Aorta (tissue), 5 donors: ENCODE results near the gene TMEM52B. TPM values are rescaled to one million over a fixed set of nuclear protein-coding genes. Genes with fewer than 3 reads are reported as not detected.
A peak's percentile ranks its signal among the peaks of the same experiment; 100 is the strongest.

Experiments
- ATAC-seq: fragments of 200-7000 bp; cut with Tn5 transposase; one replicate; pipeline ENCODE4 v1.9.1; 2022; ENCODE audit warnings: moderate library complexity; ENCODE audit not compliant: low FRiP score
- DNase-seq, 2 donors: peaks; one replicate each; pipeline ENCODE4 v3.0.0-alpha.2; 2020
- H3K27ac ChIP-seq, 2 donors: one replicate each; pipeline ENCODE4 v1.5.1; 2013; ENCODE audit warnings: low read length in 2 of 2, mild to moderate bottlenecking in 2 of 2, moderate library complexity in 2 of 2, control low read depth in 1 of 2, inconsistent platforms in 1 of 2, low read depth in 1 of 2
- H3K27me3 ChIP-seq, 2 donors: one replicate each; pipeline ENCODE4 v1.6.1; 2013; ENCODE audit warnings: control low read depth in 1 of 2, low read length in 1 of 2, mild to moderate bottlenecking in 1 of 2, moderate library complexity in 1 of 2; ENCODE audit not compliant: insufficient read depth in 2 of 2, control insufficient read depth in 1 of 2
- H3K36me3 ChIP-seq, 2 donors: one replicate each; pipeline ENCODE4 v1.6.1; 2013; ENCODE audit warnings: control low read depth in 1 of 2, low read length in 1 of 2, mild to moderate bottlenecking in 1 of 2; ENCODE audit not compliant: insufficient read depth in 2 of 2, control insufficient read depth in 1 of 2
- H3K4me1 ChIP-seq, 2 donors: one replicate each; pipeline ENCODE4 v1.6.1; 2013; ENCODE audit warnings: low read length in 2 of 2, control low read depth in 1 of 2, mild to moderate bottlenecking in 1 of 2, moderate library complexity in 1 of 2; ENCODE audit not compliant: insufficient read depth in 2 of 2, control insufficient read depth in 1 of 2
- H3K4me3 ChIP-seq, 2 donors: one replicate each; pipeline ENCODE4 v1.5.1; 2013; ENCODE audit warnings: low read length in 2 of 2, control low read depth in 1 of 2, mild to moderate bottlenecking in 1 of 2
- H3K9me3 ChIP-seq: one replicate; pipeline ENCODE4 v1.6.1; 2013; ENCODE audit warnings: mild to moderate bottlenecking, low read length; ENCODE audit not compliant: control insufficient read depth
- WGBS, 2 donors: extraction: QIAGEN DNeasy Blood & Tissue Kit; methylation state at CpG; one replicate each; pipeline ENCODE4 v1.1.7; 2013; 5-methylcytosine and 5-hydroxymethylcytosine counted together
- intact Hi-C, 2 donors: fragments of 100-400 bp; cut with DNase I; formaldehyde crosslinking; loops; one replicate each; pipeline versions ENCODE4 v1.14.2 to v1.15.0; 2022
- long read RNA-seq, 2 donors: library from polyadenylated mRNA; unstranded; transcript quantifications; one replicate each; pipeline ENCODE4 v2.0.0, GENCODE V29; 2020 to 2021
- polyA plus RNA-seq, 2 donors: library from polyadenylated mRNA; stranded (reverse); fragments of 200-250 nt; gene quantifications; one replicate each; pipeline ENCODE4 v1.2.3, GENCODE V29; 2013
- total RNA-seq, 2 donors: library from RNA; stranded (reverse); fragmentation: NEBNext Ultra II Directional; extraction: Animal tissue kit (Norgen Biotek cat#: 25700); gene quantifications; one replicate each; pipeline ENCODE4 v1.2.1, GENCODE V29; 2021
- donor health status: healthy with polysubstance abuse.
- donor health status: Bipolar disorder and iron deficiency.
- donor health status: DM: no; HTN: no; CAD: no.
- donor health status: DM: no; HTN: no; CAD: no.
- donor health status: DM: yes; HTN: yes; CAD: no.

Gene TMEM52B
- total RNA-seq, result under 1 TPM; 0.13 to 0.27 TPM
- polyA plus RNA-seq, result under 1 TPM; 0.05 to 0.63 TPM
- long read RNA-seq, donor 1, partial matches to known transcripts, result 0 of 3 reads
- long read RNA-seq, donor 1, other reads (novel, unspliced or antisense), result 0 of 3 reads
- long read RNA-seq, donor 2, result 0 reads

DNA sequence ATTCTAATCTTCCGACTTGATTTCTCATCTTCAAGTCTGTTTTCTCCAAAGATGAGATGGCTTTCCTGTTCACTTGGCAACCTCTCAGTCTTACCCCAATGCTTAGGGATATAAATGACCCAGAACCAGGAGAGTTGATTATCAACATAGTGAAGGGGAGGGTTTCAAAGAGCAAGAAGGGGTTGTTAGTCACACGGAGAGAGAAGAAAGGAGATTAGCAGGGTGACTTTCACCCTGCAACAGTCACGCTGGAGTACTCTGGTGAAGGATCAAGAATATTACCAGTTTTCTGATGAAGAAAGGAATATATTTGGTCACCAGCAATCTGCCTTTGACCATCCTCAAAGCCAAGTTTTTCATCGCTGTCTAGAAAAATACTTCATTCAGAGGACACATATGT is at the start of gene TMEM52B:
Gene TMEM52B, plus strand, starts transcription at position 212 of the 400 bp plus-strand sequence. CDS start 543 bp downstream, outside the sequence.
- Histone ChIP-seq H3K27me3 (no peaks in the 10 kb centered on the region), H3K27ac (no peak within 1 kb of the TSS), H3K4me3 (no peak within 1 kb of the TSS), H3K9me3 (no peaks in the 10 kb centered on the region), H3K4me1 (no peaks in the 10 kb centered on the region), H3K36me3 (no peaks in the 10 kb centered on the region)
- no peak for DNase-seq
- no peak for ATAC-seq
- intact Hi-C loops, result no loop called here
- 66 to 70% methylated on average over 4 of the region's 4 CpGs for WGBS, 2 donors

DNA sequence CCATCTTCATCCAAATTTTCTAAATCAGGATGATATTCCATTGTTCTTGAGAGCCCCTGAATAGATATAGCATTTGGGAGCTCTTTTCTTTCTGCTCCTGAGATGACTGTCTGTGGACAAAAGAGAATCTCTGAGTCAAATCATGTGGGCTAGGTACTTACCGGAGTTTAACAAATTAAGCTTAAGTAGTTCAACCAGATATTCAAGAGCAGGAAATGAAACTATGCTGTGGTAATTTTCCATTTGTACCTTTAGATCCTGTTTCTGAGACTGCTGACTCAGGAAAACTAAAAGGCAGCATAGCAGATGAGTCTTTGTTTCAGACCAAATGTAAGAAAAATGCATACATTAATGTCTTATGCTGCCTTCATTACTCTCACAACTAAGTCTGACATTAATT is 48.8 kb upstream of the TMEM52B start, which contains the start of gene CLEC7A:
Gene CLEC7A, minus strand, starts transcription at position 158 of the 400 bp plus-strand sequence. Its CDS starts 117 bp downstream, at position 41.
- Histone ChIP-seq H3K4me1 (no peaks in the 10 kb centered on the region), H3K36me3 (no peaks in the 10 kb centered on the region), H3K4me3 (no peak within 1 kb of the TSS), H3K27me3 (no peaks in the 10 kb centered on the region), H3K27ac (no peak within 1 kb of the TSS), H3K9me3 (no peaks in the 10 kb centered on the region)
- ATAC-seq (no peak), DNase-seq (no peak)
- intact Hi-C loops, result no loop called here
- WGBS, 2 donors, result 69 to 83% methylated on average over 1 of the region's 1 CpG

GRCh38 chr12:10131111-10131690 is 47.6 kb upstream of the TMEM52B start:
- H3K27me3 ChIP-seq, result no peaks in the 10 kb centered on the region
- H3K9me3 ChIP-seq, result no peaks in the 10 kb centered on the region
- H3K4me3 ChIP-seq, result no peak overlapping the region
- no peak for DNase-seq
- ATAC-seq, result no peak
- H3K27ac ChIP-seq, result no peak overlapping the region
- H3K4me1 ChIP-seq, result no peaks in the 10 kb centered on the region
- WGBS, 2 donors, result 28 to 33% methylated on average over 2 of the region's 2 CpGs
- intact Hi-C loops, result no loop called here
- no peaks in the 10 kb centered on the region for H3K36me3 ChIP-seq

GRCh38 chr12:10132850-10133370 is 45.9 kb upstream of the TMEM52B start:
- DNase-seq (no peak), ATAC-seq (no peak)
- Histone ChIP-seq H3K36me3 (no peaks in the 10 kb centered on the region), H3K4me3 (no peak overlapping the region), H3K27me3 (no peaks in the 10 kb centered on the region), H3K9me3 (no peaks in the 10 kb centered on the region), H3K27ac (no peak overlapping the region), H3K4me1 (no peaks in the 10 kb centered on the region)
- intact Hi-C loops, result no loop called here
- 63 to 66% methylated on average over 6 of the region's 6 CpGs for WGBS, 2 donors

GRCh38 chr12:10135126-10135525 is 43.7 kb upstream of the TMEM52B start:
- Histone ChIP-seq H3K9me3 (no peaks in the 10 kb centered on the region), H3K27me3 (no peaks in the 10 kb centered on the region), H3K4me3 (no peak overlapping the region), H3K27ac (no peak overlapping the region), H3K36me3 (no peaks in the 10 kb centered on the region), H3K4me1 (no peaks in the 10 kb centered on the region)
- ATAC-seq (no peak), DNase-seq (no peak)
- intact Hi-C loops, result no loop called here
- WGBS, 2 donors, result 49% methylated on average over 4 of the region's 4 CpGs

DNA sequence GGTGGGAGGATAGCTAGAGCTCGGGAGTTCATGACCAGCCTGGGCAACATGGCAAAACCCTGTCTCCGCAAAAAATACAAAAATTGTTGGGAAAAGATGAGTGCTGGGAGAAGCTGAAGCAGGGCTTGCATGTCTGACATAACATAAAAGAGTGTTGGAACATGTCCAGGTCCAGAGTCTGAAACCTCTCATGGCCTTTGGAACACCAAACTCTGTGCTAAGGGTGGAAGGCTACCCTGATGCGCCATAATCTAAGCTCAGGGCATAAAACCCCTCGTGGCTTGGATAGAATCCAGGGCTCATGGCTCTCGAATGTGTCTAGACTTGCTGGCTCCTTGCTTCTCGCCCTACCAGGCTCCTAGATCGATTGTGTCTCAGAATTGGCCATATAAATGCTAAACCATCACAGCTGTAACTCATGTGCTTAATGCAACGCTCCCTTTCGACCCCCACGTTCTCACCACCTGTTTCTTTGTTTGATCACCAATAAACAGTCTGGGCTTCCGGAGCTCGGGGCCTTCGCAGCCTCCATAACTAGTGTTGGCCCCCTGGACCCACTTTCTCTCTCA is 42.1 kb upstream of the TMEM52B start:
- no peak overlapping the region for H3K27ac ChIP-seq
- no peaks in the 10 kb centered on the region for H3K4me1 ChIP-seq
- H3K27me3 ChIP-seq, result no peaks in the 10 kb centered on the region
- DNase-seq (no peak), ATAC-seq (no peak)
- intact Hi-C loops, result no loop called here
- no peaks in the 10 kb centered on the region for H3K9me3 ChIP-seq
- H3K4me3 ChIP-seq, result no peak overlapping the region
- no peaks in the 10 kb centered on the region for H3K36me3 ChIP-seq
- 78 to 79% methylated on average over 13 of the region's 13 CpGs for WGBS, 2 donors

DNA sequence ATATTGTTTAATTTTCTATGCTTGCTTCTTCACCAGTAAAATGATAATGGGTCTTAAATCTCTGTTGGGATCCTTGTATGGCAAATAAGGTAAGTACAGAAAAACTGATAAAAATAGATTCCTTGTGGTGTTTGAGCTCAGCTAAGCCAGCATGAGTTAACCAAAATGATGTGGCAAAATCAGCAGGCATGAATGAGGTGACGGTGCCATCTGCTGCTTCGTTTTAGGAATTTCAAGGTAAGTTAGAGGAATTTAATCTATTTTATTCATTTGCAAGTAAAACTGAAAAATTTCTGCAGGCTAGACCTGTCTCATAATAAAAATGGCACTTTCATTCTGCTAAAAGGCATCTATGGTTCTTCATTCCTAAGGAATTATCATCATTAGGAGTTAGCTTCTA is 38.8 kb upstream of the TMEM52B start:
- Histone ChIP-seq H3K27me3 (no peaks in the 10 kb centered on the region), H3K4me3 (no peak overlapping the region), H3K9me3 (no peaks in the 10 kb centered on the region), H3K4me1 (no peaks in the 10 kb centered on the region), H3K36me3 (no peaks in the 10 kb centered on the region), H3K27ac (no peak overlapping the region)
- ATAC-seq (peak; percentile 60), DNase-seq (no peak)
- intact Hi-C loops, result loop anchor here in 1 of 2 donors (10.0 kb wide), 1 partner anchor 385 kb away; no protein-coding TSS in a partner anchor
- WGBS, 2 donors, result 18 to 20% methylated on average over 2 of the region's 2 CpGs

- no peak overlapping the region for H3K27ac ChIP-seq
- no peaks in the 10 kb centered on the region for H3K9me3 ChIP-seq
- DNase-seq (no peak), ATAC-seq (no peak)
- H3K4me1 ChIP-seq, result no peaks in the 10 kb centered on the region
- H3K27me3 ChIP-seq, result no peaks in the 10 kb centered on the region
- no peaks in the 10 kb centered on the region for H3K36me3 ChIP-seq
- H3K4me3 ChIP-seq, result no peak overlapping the region
- 0% methylated on average over 1 of the region's 1 CpG for WGBS, 2 donors
- intact Hi-C loops, result loop anchor here in 1 of 2 donors (10.0 kb wide), 1 partner anchor 388 kb away; no protein-coding TSS in a partner anchor
These were observed 35.7 kb upstream of the TMEM52B start for GRCh38 chr12:10142976-10143589.
